ENCODE results near the gene TMEM170A.
"Not testable (repeated sequence)": the region's sequence is repeated elsewhere in the genome, so short reads cannot be mapped to it uniquely, and the experiment has no call there.

The TMEM170A gene, protein sequence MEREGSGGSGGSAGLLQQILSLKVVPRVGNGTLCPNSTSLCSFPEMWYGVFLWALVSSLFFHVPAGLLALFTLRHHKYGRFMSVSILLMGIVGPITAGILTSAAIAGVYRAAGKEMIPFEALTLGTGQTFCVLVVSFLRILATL

DNA sequence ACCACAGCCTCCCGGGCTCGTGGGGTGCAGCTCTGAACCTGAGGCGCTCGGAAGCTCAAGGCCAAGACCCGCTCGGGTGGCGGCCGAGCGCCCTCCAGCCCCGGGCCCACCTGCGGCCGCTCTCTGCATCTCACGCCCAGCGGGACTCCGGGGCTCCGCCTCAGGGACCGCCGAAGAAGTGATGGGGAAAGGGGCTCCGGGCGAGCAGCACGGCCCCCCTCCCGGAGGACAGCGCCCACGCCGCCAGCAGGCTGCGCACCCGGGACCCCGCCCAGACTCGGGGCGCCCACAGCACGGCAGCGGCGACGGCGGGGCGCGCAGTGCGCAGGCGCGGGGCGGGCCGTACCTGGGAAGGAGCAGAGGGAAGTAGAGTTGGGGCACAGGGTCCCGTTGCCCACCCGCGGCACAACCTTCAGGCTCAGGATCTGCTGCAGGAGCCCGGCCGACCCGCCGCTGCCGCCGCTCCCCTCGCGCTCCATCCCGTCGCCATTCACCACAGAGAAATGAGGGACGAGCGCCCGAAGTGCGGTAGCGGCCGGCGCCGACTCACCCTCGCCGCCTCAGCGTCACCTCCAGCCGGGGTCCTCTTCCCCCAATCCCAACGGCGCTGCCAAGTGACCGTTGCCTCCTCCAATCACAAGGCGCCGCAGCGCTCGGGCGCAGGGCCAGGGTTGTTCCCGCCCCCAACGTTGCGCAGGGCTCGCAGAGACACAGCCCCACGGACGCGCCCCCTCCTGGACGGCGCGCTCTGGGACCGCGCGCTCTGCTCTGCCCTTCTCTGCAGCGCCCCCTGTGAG is at the start of gene TMEM170A:
TSS of gene TMEM170A (minus strand) at position 568 of the 797 bp plus-strand sequence. CDS start at position 479, 89 bp downstream.
- DNase-seq: peak; percentile 96

DNA sequence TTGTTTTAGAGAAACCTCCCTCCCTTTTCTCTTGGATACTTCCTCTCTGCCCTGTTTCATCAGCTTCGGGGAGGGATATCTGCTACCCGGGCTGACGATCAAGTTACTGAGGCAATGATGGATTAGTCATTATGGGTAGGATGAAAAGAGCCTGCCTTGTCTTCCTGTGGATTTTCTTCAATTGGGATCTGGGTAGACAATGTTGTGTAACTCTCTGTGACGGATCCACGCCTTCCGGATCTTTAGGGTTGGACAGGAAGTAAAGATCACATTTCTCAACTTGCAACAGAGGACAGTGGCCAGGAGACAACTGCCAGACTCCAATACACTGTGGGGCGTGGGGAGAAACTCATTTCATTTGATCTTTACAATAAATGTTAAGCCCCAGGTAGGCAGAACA is 42.1 kb upstream of the TMEM170A start:
- no peak for DNase-seq

DNA sequence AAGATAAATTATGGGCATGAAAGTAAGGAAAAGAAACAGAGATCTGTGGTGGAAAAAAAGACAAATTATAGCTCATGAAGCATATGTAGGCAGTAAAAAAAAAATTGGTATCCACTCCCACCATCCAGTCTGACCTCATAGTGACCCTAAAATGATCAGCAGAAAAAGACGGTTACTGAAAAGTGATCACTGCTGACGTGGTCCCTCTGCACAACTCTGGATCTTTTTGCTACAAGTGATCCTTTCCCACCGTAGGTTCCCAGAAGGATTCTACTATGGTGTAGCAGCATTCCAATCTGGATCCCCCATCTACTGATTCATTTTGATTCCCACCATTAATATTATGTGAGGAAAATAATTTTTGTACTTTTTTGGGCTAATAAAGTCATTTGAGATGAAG is 41.6 kb upstream of the TMEM170A start:
- DNase-seq: no peak

DNA sequence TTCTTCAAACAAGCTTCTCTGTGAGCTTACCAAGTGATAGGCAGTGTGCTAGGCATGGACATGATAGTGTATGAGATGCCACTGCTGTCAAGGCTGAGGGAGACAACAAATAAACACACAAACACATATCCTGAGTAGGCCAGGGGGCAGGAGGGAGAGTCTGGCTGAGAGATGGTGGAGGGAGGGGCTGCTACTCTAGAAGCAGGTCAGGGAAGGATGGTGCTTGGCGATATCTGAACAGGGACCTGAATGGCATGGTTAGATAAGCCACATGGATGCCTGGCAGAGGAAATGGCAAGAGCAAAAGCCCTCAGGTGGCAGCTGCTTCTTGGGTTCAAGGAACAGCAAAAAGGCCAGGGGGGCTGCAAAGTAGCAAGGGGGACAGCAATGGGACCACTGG is 39.3 kb upstream of the TMEM170A start:
- no peak for DNase-seq

DNA sequence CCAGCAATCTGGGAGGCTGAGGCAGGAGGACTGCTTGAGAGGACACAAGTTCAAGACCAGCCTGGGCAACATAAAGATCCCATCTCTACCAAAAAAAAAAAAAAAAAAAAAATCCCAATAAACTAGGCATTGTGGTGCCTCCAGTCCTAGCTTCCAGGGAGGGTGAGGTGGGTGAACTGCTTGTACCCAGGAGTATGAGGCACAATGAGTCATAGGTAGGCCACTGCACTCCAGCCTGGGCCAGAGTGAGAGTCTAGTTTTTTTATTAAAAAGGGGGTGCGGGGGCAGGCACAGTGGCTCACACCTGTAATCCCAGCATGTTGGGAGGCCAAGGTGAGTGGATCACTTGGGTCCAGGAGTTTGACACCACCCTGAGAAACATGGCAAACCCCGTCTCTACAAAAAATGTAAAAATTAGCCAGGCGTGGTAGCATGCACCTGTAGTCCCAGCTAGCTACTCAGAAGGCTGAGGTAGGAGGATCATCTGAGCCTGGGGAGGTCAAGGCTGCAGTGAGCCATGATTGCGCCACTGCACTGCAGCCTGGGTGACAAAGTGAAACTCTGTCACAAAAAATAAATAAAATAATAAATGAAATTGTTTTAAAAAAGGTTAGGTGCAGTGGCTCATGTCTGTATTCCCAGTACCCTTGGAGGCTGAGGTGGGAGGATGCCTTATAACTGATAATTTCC is 38.6 kb upstream of the TMEM170A start:
- no peak for DNase-seq

DNA sequence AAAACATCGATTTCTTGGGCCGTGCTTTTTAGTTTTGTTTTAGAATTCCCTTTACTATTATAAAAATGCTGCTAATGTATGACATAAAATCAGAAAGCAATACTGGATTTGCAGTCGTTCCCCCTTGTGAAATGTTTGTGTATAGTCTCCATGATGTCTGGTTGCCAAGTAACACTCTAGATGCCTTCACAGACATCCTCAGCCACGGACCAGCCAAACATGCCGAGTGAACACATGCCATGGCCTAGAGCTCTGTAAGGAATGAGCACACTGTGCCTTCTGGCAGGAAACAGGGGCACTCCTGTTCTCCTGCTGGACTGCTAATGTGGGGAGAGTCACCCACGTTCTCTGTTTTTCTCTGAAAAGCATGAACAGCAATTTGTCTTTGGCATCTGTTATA is 37.3 kb upstream of the TMEM170A start:
- DNase-seq: not testable (repeated sequence)

DNA sequence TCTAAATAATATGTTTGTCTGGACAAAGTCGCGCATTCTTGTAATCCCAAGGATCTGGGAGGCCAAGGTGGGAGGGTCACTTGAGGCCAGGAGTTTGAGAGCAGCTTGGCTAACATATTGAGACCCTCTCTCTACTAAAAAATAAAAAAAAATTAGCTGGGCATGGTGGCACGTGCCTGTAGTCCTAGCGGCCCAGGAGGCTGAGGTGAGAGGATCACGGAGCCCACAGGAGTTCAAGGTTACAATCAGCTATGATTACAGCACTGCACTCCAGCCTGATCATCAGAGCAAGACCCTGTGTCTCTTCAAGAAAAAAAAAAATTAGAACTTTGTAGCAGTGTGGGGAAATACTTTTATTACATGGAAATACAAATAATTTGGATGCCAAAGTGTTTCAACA is 36.9 kb upstream of the TMEM170A start:
- no peak for DNase-seq

DNA sequence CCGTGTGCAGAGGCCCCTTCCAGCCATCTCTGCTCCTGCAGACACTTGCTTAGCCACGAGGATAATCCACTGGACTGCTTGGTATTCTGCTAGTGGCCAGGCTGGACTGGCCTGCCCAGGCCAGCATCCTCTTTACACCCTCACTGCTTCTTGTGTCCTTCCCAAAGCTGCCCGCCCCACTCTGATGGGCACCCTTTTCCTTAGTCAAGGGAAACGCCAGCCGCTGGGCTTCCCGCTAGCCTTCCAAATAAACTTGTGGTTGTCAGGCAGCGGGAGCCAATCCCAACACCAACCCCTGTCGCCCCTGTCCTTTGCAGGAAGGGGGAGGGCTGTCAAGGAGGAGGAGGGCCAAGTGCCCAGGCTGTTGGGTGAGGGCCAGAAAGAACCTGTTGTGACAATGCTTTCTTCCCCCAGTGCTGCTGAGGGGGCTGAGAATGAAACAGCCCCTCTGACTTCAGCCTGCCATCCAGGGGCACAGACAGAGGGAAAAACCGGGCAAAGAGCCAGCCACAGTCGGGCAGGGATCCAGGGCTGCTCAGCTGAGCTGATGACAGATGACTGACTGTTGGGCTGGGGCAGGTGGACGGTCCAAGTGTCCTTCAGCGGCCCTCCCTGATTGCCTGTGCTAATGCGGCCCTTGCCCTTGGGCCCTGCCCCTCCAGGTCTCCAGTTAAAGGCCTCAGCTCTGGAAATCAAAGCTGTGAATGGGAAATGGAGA is 34.3 kb upstream of the TMEM170A start:
- not testable (repeated sequence) for DNase-seq

DNA sequence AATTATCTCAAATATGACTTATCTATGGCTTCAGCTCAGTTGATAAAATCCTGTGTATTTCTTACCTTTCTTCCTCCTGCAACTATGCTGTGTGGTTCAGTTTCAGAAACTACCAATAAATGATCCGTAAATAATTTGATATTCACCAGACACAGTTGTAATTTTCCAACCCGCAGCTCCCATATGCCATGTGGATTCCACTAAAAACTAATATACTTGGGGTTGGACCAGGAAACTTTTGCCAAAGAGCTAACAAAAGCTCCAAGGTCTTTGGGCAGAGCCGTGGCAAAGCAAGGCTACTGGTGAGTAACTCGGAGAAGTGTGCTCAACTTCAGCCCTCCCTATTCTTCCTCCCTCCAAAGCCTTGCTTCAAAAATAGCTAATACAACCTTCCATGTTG is 33.1 kb upstream of the TMEM170A start:
- no peak for DNase-seq

DNA sequence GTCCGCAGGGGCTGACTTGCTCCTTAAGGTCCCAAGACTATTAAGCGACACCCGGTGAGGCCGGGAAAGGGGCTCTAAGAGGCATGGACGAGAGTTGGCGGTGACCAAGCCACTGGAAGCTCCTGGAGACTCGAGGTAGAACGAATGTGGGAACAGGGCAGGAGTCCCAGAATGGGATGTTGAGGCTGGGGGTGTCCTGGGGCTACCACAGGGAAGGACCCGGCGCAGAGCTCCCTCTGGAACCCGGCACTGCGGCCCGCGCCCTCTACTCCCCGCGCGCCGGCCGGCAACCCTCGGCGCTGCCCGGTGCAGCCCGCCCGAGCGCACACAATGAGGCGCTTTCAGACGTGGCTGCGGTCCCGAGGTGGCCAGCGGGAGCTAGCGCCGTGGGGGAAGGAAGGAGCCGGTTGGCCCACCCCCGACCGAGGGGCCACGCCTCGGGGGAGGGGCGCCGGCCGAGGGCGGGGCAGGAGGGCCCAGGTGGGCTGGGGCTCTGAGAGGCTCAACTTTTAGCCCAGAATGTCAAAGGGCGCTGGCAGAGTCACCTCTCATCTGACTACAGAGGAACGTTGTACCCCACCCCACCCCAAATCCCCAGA is 30.7 kb upstream of the TMEM170A start, which contains the start of gene CHST6:
TSS of gene CHST6 (minus strand) at position 366 of the 599 bp plus-strand sequence. CDS start 15,613 bp downstream, outside the sequence.
- DNase-seq: no peak

DNA sequence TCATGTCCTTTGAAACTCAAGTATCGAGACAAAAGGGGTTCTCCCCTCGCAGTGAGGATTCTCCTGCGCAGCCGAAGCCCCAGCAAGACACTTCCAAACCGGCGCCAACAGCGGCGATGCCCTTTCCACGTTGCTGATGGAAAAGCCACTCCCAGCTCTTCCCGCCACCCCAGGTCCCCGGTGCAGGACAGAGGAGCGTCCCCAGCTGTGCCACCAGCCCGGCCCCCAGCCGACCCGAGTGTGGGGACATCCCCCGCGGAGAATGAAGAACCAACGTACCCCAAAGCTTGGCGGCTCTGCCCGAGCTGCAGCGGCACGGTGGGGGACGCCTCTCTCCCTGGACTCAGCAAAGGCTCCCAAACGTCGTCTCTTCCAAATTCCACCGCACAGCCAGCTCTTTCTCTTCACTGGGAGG is 30.2 kb upstream of the TMEM170A start:
- no peak for DNase-seq

DNA sequence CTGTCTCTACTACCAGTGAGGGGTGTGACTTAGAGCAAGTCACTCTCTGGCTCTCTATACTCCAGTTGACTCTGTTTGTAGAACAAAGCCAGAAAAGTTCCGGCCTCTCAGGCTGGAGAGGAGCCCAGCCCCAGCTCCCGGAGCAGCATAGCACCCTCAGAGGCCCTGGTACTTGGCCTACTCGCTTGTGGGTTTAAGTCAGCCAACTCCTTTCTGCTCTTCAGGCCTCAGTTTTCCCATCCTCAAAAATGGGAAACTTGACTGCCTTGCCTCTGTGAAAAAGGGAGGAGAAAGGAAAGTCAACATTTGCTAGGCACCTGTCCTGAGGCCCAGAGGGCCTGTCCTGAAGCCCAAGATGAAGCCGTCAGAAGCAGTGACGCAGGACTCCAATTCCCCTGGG is 29.7 kb upstream of the TMEM170A start:
- no peak for DNase-seq

DNA sequence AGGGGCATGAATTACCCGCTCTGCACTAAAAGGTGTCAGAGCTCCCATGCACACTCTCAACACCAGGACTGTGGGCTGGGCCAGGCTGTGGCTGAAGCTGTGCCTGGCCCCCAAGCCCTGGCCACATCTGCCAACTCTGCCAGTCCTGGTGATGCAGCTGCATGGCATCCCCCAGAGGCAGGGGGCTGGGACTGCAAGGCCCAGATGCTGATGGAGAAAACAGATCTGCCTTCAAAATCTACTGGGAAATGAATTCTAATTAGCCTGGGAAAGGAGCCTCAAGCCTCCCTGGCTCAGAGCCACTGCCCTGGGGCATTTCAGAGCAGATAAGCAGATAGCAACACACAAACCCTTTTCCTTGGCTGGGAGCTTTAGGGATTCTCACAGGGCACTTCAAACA is 27.4 kb upstream of the TMEM170A start:
- DNase-seq: no peak

DNA sequence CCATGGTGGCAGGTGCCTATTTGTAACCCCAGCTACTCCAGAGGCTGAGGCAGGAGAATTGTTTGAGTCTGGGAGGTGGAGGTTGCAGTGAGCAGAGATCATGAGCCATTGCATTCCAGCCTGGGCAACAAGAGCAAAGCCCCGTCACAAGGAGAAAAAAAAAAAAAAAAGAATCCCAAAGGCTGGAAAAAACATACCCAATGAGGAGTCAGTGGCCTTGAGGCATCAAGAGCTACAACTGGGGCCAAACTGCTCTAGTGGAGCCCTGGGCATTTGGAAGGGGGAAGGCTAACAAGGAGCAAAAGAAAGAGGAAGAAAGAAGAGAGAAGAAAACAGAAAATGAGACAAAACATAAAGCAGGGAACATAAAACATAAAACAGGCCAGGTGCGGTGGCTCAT is 23.8 kb upstream of the TMEM170A start:
- DNase-seq: no peak

DNA sequence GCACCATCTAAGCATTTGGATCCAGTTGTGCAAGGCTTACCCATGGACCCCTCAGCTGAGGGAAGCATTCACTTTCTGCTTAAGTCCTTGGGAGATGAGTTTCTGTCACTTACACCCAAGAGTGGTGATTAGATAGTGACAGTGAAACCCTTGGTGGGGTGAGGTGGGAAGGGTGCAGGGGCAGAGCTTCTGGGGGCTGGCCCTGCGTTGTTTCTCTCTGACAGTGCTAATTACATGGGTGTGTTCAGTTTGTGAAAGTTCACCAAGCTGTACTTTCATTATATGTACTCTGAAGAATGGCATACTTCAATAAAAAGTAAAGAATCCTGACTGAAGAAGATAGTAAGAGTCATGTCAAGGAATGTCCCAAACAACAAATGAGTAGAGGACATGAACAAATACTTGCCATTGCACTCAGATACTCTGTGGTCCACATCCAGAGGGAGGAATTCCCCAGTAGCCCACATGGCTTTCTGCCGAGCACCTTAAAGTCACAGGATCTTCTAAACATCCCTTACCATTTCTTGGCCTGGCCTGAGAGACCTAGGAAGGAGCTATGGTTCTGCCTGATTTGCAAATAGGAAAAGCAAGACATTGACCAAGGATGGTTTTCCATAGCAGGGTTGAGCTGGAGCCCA is 22.3 kb upstream of the TMEM170A start:
- DNase-seq: no peak

DNA sequence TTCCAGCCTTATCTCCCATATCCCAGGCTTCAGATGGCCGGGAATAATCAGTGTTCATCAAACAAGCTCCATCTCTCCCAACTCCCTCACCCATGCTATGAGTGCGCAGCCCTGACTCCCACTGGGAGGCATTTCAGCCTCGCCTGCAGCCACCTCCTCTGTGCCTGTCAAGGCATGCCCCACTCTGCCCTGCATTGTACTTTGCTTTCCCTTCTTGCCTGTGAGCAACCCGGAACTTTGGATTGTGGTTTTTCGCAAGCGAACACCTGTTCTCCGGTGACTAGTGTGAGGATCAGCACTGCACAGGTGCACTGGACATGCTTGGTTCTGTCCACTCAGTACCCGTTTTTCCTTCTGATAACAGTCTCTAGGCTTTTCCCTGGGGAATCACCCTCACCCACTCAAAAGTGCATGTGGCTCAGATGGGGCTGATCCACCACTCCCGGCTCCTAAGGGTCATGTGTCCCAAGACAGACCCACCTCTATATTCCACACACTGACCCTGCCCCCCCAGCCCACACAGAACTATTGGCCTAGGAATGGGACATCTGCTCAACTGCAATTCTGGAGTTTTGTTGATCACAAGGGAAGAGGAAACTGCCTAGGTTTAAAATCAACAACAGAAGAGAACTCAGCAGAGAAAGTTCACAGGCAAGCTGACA is 21.7 kb upstream of the TMEM170A start:
- no peak for DNase-seq

DNA sequence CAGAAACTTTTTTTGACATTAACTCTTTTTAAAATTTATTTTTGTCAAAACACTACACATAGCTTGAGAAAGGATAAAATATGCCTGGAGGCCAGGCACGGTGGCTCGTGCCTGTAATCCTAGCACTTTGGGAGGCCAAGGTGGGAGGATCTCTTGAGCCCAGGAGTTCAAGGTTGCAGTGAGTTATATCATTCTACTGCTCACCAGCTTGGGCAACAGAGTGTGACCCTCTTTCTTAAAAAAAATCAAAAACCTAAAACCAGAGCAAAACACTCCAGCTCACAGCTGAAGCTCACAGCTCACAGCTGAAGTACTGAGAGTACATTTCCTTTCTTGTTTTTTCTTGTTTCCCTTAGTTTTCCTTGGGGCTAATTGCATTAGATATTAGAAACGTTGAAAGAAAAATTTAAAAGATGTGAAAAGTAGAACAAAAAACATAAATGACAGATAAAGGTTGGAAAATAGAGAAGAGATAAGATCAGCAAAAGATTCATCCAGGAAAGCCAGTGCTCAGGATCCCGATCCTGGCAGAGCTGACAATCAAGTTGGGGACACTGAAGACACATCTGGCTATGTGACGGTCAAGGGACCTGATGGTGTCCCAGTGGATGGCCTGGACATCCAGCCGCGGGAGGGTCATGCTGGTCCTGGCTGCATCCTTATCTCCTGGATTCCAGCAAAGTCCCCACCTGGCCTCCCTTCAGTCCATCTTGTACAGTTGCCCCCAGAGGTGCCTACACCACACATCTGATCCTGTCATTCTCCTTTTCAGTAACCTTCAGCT is 20.9 kb upstream of the TMEM170A start:
- no peak for DNase-seq

DNA sequence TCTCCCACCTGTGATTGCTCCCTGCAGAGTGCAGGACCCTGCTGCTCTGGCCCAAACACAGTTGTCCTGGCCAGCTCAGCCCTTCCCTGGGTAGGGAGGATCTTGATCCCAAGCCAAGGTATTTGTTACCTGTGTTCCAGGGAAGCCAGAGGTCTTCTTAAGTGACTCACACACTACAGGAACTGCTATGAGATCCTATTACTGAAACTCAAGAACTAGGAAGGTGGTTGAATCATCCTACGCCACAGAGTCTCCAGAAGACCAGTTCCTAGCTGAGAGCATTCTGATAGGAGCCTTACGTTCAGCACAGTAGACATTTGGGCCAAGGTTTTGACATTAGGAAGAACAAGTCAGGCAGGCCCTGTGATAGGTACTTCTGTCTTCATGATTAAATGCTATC is 18.7 kb upstream of the TMEM170A start:
- no peak for DNase-seq

DNA sequence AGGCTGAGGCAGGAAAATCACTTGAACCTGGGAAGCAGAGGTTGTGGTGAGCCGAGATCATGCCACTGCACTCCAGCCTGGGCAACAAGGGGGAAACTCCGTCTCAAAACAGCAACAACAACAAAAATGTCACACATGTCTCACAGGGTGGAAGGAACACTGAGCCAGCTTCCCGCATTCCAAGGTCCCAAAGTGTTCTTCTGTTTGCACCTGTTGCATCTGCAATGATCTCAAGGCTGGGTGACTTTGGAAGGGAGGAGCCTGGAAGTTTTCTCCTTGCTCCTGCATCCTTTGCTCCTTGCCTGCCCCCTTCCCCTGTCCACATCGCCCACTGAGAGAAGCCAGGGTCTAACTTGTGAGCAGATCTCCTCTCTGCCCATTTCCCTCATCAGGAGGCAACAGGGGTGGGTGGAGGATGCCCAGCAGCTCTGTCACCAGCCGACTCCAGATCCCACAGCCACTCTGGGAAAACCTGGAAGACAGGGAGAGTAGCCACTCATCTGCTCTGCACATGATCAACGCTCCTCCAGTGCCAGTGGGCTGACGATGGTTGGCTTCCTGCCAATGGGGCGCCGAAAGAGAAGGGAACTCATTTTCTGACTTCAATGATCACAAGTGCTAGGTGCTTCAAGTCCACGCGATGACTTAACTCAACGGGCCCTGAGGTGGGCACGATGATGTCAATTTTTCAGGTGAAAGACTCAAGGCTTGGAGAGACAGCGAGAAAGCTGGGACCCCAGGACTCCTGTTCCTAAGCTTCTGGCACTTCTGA is 18.1 kb upstream of the TMEM170A start:
- no peak for DNase-seq

DNA sequence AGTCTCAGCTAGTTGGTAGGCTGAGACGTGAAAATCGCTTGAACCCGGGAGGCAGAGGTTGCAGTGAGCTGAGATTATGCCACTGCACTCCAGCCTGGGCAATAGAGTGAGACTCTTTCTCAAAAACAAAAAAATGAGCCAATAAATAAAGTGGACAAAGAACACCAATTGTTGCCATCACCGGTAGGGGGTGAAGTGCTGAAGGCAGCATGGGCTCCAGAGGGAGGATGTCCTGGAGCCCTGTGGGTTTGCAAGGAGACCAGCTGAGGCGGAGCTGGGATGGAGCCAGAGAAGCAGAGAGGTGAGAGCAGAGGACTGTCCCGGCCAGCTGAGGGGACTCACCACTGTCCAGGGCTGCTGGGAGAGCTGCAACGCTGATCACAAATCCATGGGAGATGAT is 17.0 kb upstream of the TMEM170A start:
- DNase-seq: no peak
